Measurements from ENCODE around the gene STON2. TPM values are rescaled to one million over a fixed set of nuclear protein-coding genes. Genes with fewer than 3 reads are reported as not detected.

STON2 gene
- total RNA-seq, 1 donor from 2014 or later: 47.4 TPM

DNA sequence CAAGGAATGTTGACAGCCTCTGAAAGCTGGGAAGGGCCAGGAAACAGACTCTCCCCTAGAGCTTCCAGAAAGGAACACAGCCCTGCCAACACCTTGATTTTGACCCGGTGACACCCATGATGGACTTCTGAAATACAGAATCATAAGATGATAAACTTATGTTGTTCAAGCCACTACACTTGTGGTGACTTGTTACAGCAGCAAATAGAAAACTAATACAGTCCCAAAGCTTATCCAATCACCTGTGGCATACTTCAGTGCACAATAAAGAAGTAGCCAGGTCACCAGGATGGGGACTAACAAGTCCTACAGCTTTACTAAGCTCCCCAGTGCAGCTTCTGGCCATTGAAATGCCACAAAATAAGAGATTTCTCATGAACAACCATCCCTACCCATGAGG lies 5.4 kb downstream of the STON2 start:
- Histone ChIP-seq H3K4me3 (ENCODE audit: low read depth, low read length) (no peak overlapping the region), H3K27me3 (ENCODE audit: control insufficient read depth, insufficient read depth, low read length) (no peaks in the 10 kb centered on the region), H3K36me3 (ENCODE audit: control insufficient read depth, insufficient read depth, low read length) (peaks cover 9% of the 10 kb centered on the region)
- TF ChIP-seq, protein P1, sequence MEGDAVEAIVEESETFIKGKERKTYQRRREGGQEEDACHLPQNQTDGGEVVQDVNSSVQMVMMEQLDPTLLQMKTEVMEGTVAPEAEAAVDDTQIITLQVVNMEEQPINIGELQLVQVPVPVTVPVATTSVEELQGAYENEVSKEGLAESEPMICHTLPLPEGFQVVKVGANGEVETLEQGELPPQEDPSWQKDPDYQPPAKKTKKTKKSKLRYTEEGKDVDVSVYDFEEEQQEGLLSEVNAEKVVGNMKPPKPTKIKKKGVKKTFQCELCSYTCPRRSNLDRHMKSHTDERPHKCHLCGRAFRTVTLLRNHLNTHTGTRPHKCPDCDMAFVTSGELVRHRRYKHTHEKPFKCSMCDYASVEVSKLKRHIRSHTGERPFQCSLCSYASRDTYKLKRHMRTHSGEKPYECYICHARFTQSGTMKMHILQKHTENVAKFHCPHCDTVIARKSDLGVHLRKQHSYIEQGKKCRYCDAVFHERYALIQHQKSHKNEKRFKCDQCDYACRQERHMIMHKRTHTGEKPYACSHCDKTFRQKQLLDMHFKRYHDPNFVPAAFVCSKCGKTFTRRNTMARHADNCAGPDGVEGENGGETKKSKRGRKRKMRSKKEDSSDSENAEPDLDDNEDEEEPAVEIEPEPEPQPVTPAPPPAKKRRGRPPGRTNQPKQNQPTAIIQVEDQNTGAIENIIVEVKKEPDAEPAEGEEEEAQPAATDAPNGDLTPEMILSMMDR (IDR thresholded peaks at IDR 0.05; ENCODE audit: insufficient read depth, low read length, severe bottlenecking): no peak
- no peak for FAIRE-seq
- DNase-seq (ENCODE audit: low read depth): no peak

DNA sequence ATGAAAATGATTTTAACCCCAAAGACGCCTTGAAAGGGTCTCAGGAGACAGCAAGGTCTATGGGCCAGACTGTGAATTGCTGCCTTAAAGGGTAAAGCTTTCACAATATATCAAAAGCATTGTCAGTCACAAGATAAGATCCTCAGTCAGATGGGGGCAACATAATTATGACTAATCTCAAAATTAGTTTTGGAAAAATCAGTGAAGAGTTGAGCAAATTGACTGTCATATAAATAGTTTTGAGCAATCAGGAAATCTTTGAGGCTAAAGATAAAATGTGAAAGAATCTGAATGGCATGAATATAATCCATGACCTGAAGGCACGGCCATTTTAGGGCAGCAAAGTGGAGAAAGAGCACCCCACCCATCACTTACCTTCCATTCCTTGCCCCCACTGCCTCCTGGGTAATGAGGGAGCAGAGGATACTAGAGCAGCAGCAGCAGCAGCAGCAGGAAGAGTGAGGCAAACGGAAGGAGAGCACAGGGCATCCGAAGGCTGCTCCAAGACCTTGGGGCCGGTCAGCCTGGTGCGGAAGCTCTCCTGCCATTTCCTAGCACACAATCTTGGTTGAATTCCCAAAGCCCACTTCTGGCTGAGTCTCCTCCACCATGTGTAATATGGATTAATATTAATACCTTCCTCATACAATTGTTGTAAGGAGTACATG lies 7.0 kb downstream of the STON2 start:
- TF ChIP-seq, protein P1 (IDR thresholded peaks at IDR 0.05; ENCODE audit: insufficient read depth, low read length, severe bottlenecking): no peak
- DNase-seq (ENCODE audit: low read depth) (no peak), FAIRE-seq (no peak)
- Histone ChIP-seq H3K27me3 (ENCODE audit: control insufficient read depth, insufficient read depth, low read length) (no peaks in the 10 kb centered on the region), H3K36me3 (ENCODE audit: control insufficient read depth, insufficient read depth, low read length) (peaks cover 8% of the 10 kb centered on the region), H3K4me3 (ENCODE audit: low read depth, low read length) (no peak overlapping the region)

DNA sequence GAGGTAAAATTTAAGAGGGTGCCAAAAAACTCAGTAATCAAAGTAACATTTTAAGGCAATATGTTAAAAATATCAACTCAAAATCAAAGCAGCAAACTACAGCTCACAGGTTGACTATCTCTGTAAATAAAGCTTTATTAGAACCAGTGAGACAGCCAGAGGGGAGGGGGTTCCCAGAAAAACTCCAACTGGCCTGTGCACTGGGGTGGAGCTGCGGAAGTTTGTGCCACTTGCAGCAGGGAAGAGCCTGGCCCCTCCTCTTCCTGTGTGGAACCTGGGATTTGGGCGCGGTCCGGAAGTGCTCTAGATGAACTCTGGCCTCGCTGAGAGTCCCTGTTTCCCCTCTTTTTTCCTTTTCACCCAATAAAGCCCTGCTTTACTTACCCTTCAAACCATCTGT lies 8.1 kb downstream of the STON2 start:
- FAIRE-seq: no peak
- H3K36me3 ChIP-seq (ENCODE audit: control insufficient read depth, insufficient read depth, low read length): peaks cover 6% of the 10 kb centered on the region
- no peak overlapping the region for H3K4me3 ChIP-seq (ENCODE audit: low read depth, low read length)
- H3K27me3 ChIP-seq (ENCODE audit: control insufficient read depth, insufficient read depth, low read length): no peaks in the 10 kb centered on the region
- TF ChIP-seq, protein P1 (IDR thresholded peaks at IDR 0.05; ENCODE audit: insufficient read depth, low read length, severe bottlenecking): no peak
- no peak for DNase-seq (ENCODE audit: low read depth)

DNA sequence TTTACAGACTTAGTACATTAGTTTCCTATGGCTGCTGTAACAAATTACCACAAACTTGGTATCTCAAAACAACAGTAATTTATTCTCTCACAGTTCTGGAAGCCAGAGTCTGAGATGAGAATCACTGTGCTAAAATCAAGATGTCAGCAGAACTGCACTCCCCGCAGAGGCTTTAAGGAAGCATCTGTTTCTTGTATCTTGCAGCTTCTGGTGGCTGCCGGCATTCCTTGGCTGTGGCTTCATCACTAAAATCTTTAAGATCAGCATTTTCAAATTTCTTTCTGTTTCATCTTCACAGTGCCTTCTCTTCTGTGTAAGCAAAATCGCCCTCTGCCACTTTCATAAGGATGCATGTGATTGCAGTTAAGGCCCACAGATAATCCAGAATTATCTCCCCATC lies 9.4 kb downstream of the STON2 start:
- no peaks in the 10 kb centered on the region for H3K27me3 ChIP-seq (ENCODE audit: control insufficient read depth, insufficient read depth, low read length)
- H3K36me3 ChIP-seq (ENCODE audit: control insufficient read depth, insufficient read depth, low read length): peaks cover 6% of the 10 kb centered on the region
- TF ChIP-seq, protein P1 (IDR thresholded peaks at IDR 0.05; ENCODE audit: insufficient read depth, low read length, severe bottlenecking): no peak
- no peak for DNase-seq (ENCODE audit: low read depth)
- H3K4me3 ChIP-seq (ENCODE audit: low read depth, low read length): no peak overlapping the region
- FAIRE-seq: no peak

DNA sequence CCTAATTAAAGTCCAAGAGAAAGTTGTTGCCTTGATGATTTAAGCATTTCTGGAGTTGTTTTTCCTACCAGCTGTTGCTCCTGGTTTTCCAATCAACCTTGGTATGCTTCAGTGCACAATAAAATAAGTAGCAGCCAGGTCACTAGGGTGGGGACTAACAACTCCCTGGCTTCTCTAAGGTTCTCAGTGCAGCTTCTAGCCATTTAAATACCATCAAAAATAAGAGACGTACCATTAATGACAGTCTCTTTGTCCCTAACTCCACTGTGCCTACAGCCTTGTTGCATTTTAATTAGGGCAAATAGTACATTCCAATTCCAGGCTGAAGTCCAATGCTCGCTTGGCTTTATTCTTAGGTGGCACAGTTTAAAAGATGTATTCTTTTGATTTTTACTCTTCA lies 11.8 kb downstream of the STON2 start:
- no peaks in the 10 kb centered on the region for H3K36me3 ChIP-seq (ENCODE audit: control insufficient read depth, insufficient read depth, low read length)
- TF ChIP-seq, protein P1 (IDR thresholded peaks at IDR 0.05; ENCODE audit: insufficient read depth, low read length, severe bottlenecking): no peak
- no peak for DNase-seq (ENCODE audit: low read depth)
- no peak overlapping the region for H3K4me3 ChIP-seq (ENCODE audit: low read depth, low read length)
- no peak for FAIRE-seq
- no peaks in the 10 kb centered on the region for H3K27me3 ChIP-seq (ENCODE audit: control insufficient read depth, insufficient read depth, low read length)

DNA sequence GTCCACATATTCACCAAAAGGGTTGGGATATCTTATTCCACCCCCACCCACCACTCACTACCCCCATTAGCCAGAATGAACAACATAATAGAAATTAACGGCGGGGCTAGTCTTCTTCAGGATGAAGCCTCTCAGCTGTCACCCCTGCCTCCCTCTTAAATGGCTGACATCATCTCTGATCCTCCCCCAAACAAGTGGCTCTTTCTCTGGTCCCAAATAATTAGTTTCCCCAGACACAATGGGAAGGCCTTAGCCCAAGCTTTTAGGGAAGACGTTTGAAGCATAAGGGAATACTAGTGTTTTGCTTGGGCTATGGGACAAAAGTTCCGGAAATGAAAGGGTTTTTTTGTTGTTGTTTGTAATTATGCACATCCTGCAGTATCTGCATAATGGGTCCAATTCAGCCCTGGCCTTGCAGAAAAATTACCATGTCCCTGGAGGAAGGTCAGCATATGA lies 13.8 kb downstream of the STON2 start:
- TF ChIP-seq, protein P1 (IDR thresholded peaks at IDR 0.05; ENCODE audit: insufficient read depth, low read length, severe bottlenecking): no peak

More for the DNA sequence above, 13.8 kb downstream of the STON2 start:
- FAIRE-seq: no peak
- DNase-seq (ENCODE audit: low read depth): no peak
- Histone ChIP-seq H3K4me3 (ENCODE audit: low read depth, low read length) (no peak overlapping the region), H3K36me3 (ENCODE audit: control insufficient read depth, insufficient read depth, low read length) (peaks cover 2% of the 10 kb centered on the region), H3K27me3 (ENCODE audit: control insufficient read depth, insufficient read depth, low read length) (no peaks in the 10 kb centered on the region)

All from bronchial epithelial cell (primary cell).